ENCODE measurements around the gene CRYBG1.

Gene CRYBG1

DNA sequence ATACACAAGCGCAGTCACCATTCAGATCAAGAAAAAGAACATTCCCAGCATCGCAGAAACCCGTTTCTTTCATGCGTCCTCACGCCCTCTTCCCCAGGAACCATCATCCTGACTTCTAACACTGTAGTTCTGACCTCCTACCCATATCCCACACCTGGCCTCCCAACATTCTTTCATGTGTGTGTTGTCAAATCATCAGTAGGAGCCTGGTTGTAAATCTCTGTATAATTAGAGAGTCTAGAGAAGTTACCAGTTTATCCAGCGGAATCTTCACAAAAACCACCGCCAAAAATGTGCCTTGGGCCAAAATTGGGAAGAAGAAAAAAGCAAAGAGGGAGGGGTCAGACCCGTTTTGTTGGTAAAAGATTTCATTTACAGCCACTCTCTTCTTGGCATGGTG is 177.1 kb downstream of the CRYBG1 start:
- TF ChIP-seq TAF1 (IDR thresholded peaks at IDR 0.05; ENCODE audit: borderline replicate concordance, insufficient read depth, low read length) (no peak), POLR2AphosphoS5 (IDR thresholded peaks at IDR 0.05; ENCODE audit: low read depth, low read length) (no peak), FOXP2 (optimal IDR thresholded peaks at IDR 0.05; ENCODE audit: borderline replicate concordance, extremely low read depth, extremely low read length, insufficient read depth) (no peak), SIN3A (IDR thresholded peaks at IDR 0.05; ENCODE audit: borderline replicate concordance, insufficient read depth, low read length) (no peak)
- TF ChIP-seq, protein P1, sequence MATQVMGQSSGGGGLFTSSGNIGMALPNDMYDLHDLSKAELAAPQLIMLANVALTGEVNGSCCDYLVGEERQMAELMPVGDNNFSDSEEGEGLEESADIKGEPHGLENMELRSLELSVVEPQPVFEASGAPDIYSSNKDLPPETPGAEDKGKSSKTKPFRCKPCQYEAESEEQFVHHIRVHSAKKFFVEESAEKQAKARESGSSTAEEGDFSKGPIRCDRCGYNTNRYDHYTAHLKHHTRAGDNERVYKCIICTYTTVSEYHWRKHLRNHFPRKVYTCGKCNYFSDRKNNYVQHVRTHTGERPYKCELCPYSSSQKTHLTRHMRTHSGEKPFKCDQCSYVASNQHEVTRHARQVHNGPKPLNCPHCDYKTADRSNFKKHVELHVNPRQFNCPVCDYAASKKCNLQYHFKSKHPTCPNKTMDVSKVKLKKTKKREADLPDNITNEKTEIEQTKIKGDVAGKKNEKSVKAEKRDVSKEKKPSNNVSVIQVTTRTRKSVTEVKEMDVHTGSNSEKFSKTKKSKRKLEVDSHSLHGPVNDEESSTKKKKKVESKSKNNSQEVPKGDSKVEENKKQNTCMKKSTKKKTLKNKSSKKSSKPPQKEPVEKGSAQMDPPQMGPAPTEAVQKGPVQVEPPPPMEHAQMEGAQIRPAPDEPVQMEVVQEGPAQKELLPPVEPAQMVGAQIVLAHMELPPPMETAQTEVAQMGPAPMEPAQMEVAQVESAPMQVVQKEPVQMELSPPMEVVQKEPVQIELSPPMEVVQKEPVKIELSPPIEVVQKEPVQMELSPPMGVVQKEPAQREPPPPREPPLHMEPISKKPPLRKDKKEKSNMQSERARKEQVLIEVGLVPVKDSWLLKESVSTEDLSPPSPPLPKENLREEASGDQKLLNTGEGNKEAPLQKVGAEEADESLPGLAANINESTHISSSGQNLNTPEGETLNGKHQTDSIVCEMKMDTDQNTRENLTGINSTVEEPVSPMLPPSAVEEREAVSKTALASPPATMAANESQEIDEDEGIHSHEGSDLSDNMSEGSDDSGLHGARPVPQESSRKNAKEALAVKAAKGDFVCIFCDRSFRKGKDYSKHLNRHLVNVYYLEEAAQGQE (IDR thresholded peaks at IDR 0.05; ENCODE audit: insufficient read depth in 1 of 2, low read depth in 2 of 2, low read length in 2 of 2) = no peak

DNA sequence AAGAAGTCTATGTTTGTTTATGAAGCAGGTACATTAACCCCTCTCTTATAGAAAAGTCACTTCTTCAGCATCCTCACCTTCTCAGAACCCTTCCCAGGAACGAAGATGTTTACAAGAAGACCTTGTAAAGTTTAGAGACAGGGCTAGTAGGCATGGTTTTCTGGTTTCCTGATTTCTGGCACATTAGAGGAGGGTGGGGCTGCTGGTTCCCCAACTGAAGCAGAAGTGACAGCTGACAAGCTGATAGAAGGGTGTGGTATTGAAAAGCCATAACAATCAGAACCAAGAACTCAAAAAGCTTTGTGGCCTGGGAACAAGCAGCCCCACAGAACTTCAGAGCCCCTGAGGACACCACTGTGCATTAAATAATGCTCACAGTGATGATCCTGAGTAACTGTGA is 177.6 kb downstream of the CRYBG1 start:
- TF ChIP-seq, protein P1 (IDR thresholded peaks at IDR 0.05; ENCODE audit: insufficient read depth in 1 of 2, low read depth in 2 of 2, low read length in 2 of 2) = no peak
- TF ChIP-seq SIN3A (IDR thresholded peaks at IDR 0.05; ENCODE audit: borderline replicate concordance, insufficient read depth, low read length) (no peak), POLR2AphosphoS5 (IDR thresholded peaks at IDR 0.05; ENCODE audit: low read depth, low read length) (no peak), TAF1 (IDR thresholded peaks at IDR 0.05; ENCODE audit: borderline replicate concordance, insufficient read depth, low read length) (no peak), FOXP2 (optimal IDR thresholded peaks at IDR 0.05; ENCODE audit: borderline replicate concordance, extremely low read depth, extremely low read length, insufficient read depth) (no peak)

DNA sequence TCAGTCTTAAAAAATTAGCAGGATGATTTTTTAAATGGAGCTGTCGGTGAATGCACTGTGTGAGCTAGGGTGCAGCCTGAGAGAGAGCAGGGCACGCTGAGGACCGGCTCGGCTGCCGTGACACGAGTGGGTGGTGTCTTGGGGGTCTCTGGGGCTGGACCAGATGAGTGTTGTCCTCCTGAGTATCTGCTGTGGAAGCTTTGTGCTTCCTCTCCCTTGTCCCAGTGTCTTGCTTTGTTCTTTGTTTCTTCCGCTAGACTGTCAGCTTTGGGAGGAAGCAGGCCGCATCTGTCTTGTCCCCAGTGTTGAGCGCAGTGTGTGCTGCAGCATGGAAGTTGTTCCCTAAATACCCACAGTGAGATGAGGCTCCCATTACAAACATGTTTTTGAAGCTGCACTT is 179.4 kb downstream of the CRYBG1 start:
- no peak for TF ChIP-seq POLR2AphosphoS5 (IDR thresholded peaks at IDR 0.05; ENCODE audit: low read depth, low read length)
- TF ChIP-seq TAF1 (IDR thresholded peaks at IDR 0.05; ENCODE audit: borderline replicate concordance, insufficient read depth, low read length) = no peak
- TF ChIP-seq SIN3A (IDR thresholded peaks at IDR 0.05; ENCODE audit: borderline replicate concordance, insufficient read depth, low read length) = no peak
- no peak for TF ChIP-seq FOXP2 (optimal IDR thresholded peaks at IDR 0.05; ENCODE audit: borderline replicate concordance, extremely low read depth, extremely low read length, insufficient read depth)
- TF ChIP-seq, protein P1 (IDR thresholded peaks at IDR 0.05; ENCODE audit: insufficient read depth in 1 of 2, low read depth in 2 of 2, low read length in 2 of 2) = no peak

DNA sequence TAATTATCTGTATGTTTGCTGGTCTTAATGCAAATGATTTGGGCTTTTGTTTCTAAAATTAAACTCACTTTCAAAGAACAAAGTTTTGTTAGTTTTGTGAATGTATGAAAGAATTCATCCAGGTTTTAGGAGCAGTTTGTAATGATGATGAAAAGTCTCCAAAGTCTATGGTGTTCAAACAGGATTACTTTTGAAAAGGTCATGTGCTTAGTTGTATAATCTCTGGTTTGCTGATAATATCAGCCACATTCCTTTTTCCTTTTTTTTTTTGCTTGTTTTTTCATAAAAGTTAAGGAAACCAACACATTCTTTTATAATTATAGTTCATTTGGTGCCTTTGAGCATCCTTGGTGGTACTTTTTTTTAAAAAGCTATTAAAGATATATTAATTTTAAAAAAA is 179.9 kb downstream of the CRYBG1 start:
- TF ChIP-seq POLR2AphosphoS5 (IDR thresholded peaks at IDR 0.05; ENCODE audit: low read depth, low read length) = no peak

DNA sequence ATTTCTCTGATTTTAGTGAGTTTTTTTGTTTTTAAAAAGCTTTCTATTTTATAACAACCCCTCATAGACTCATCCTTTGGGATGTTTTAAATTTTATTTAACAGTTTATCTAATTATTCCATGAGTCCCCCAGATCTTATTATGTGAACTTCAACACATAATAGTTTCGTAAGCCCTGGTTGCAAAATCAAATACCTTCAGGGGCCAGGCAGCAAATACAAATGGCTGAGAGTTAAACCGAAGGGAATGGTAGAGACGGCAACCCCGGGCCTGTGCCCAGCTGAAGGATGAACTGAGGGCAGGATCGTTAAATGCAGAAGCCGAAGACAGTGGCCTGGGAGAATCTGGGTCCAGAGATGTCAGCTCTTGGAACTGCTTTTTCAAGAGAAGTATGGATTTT is 180.4 kb downstream of the CRYBG1 start:
- TF ChIP-seq FOXP2 (optimal IDR thresholded peaks at IDR 0.05; ENCODE audit: borderline replicate concordance, extremely low read depth, extremely low read length, insufficient read depth) (no peak), SIN3A (IDR thresholded peaks at IDR 0.05; ENCODE audit: borderline replicate concordance, insufficient read depth, low read length) (no peak), TAF1 (IDR thresholded peaks at IDR 0.05; ENCODE audit: borderline replicate concordance, insufficient read depth, low read length) (no peak)
- TF ChIP-seq, protein P1 (IDR thresholded peaks at IDR 0.05; ENCODE audit: insufficient read depth in 1 of 2, low read depth in 2 of 2, low read length in 2 of 2) = no peak
